Endothelial cell of umbilical vein (primary cell): Measurements from ENCODE around the gene CALY. TPM values are rescaled to one million over a fixed set of nuclear protein-coding genes. Genes with fewer than 3 reads are reported as not detected.

Experiments used
- BruUV-seq: library from RNA; stranded (reverse); fragments of 400-500 nt; replicated peaks from 2 replicates; lab custom pipeline; 2021; lab: Mats Ljungman, UMichigan
- CTCF ChIA-PET: fragments of 300-600, 350-600 bp; sonication (Branson Sonifier 250); formaldehyde crosslinking; loops from one replicate; lab custom pipeline; 2021; ENCODE audit warnings: antibody characterized with exemption, inconsistent platforms; lab: Charles Lee
- POLR2A ChIA-PET: fragments of 300-600, 350-600 bp; sonication (Branson Sonifier 250); formaldehyde crosslinking; loops from one replicate; lab custom pipeline; 2021; ENCODE audit warnings: antibody characterized with exemption, inconsistent platforms; lab: Charles Lee
- DNase-seq: peaks from one replicate; pipeline ENCODE4 v3.0.0-alpha.2; 2011; ENCODE audit warnings: low read depth, low spot score
- FAIRE-seq: peaks from 2 replicates; lab custom pipeline; 2011; peaks lifted over from hg19 to GRCh38; lab: Jason Lieb, UNC
- H2AFZ ChIP-seq: 2 replicates; pipeline ENCODE4 v1.6.0; 2012; ENCODE audit warnings: low read depth, low read length, control low read depth, inconsistent platforms
- H3K27ac ChIP-seq: 2 replicates; pipeline ENCODE4 v1.5.1; 2011; ENCODE audit warnings: low read depth, mild to moderate bottlenecking, control low read depth, low read length, moderate library complexity; ENCODE audit not compliant: insufficient read depth
- H3K27me3 ChIP-seq, 2 experiments: 2 replicates each; pipeline versions ENCODE4 v1.6.0 to v1.6.1; 2011; ENCODE audit warnings: low read length in 2 of 2, mixed read lengths in 1 of 2; ENCODE audit not compliant: control insufficient read depth in 2 of 2, insufficient read depth in 2 of 2
- H3K36me3 ChIP-seq, 2 experiments: 2 replicates in 1 of 2; 3 replicates in 1 of 2; pipeline ENCODE4 v1.5.1; 2011; ENCODE audit warnings: low read length in 2 of 2, mild to moderate bottlenecking in 1 of 2, moderate library complexity in 1 of 2; ENCODE audit not compliant: control insufficient read depth in 2 of 2, insufficient read depth in 2 of 2; ENCODE audit errors: extremely low read depth in 1 of 2
- H3K4me1 ChIP-seq: 3 replicates; pipeline ENCODE4 v1.5.1; 2011; ENCODE audit warnings: mild to moderate bottlenecking, low read length; ENCODE audit not compliant: control insufficient read depth, insufficient read depth; ENCODE audit errors: extremely low read depth
- H3K4me2 ChIP-seq: 2 replicates; pipeline ENCODE4 v1.6.1; 2011; ENCODE audit warnings: low read length, control low read depth, mixed read lengths; ENCODE audit not compliant: insufficient read depth
- H3K4me3 ChIP-seq, 3 experiments: fragments of 200-600 bp in 1 of 3; sonication (generic), shearing (Covaris generic) in 1 of 3; replicated peaks in 1 of 3; 2 replicates each; pipeline ENCODE4 v1.5.1; 2011 to 2016; ENCODE audit warnings: control low read depth in 3 of 3, low read length in 3 of 3, mild to moderate bottlenecking in 2 of 3, inconsistent platforms in 1 of 3, low read depth in 1 of 3, moderate library complexity in 1 of 3; ENCODE audit not compliant: insufficient read depth in 1 of 3
- H3K79me2 ChIP-seq: 2 replicates; pipeline ENCODE4 v1.6.0; 2012; ENCODE audit warnings: low read length, inconsistent platforms; ENCODE audit not compliant: control insufficient read depth, insufficient read depth
- H3K9ac ChIP-seq: replicated peaks from 2 replicates; pipeline ENCODE3; 2011; ENCODE audit warnings: low read length, control low read depth; ENCODE audit not compliant: insufficient read depth; ENCODE audit errors: extremely low read depth
- H3K9me1 ChIP-seq: replicated peaks from 3 replicates; pipeline ENCODE4 v1.6.0; 2011; ENCODE audit warnings: mild to moderate bottlenecking, low read length; ENCODE audit not compliant: control insufficient read depth, insufficient read depth; ENCODE audit errors: extremely low read depth
- H3K9me3 ChIP-seq: replicated peaks from 2 replicates; pipeline ENCODE4 v1.5.1; 2012; ENCODE audit warnings: low read length, inconsistent platforms; ENCODE audit not compliant: control insufficient read depth, insufficient read depth
- H4K20me1 ChIP-seq: replicated peaks from 2 replicates; pipeline ENCODE3; 2011; ENCODE audit warnings: mild to moderate bottlenecking, low read length; ENCODE audit not compliant: control insufficient read depth, insufficient read depth; ENCODE audit errors: extremely low read depth
- CTCF ChIP-seq, 2 donors: IDR thresholded peaks; 1 replicate in 1 of 2; 2 replicates in 1 of 2; pipeline ENCODE4 v1.5.1; 2011; ENCODE audit warnings: low read length in 2 of 2, mild to moderate bottlenecking in 2 of 2, moderate library complexity in 2 of 2, control low read depth in 1 of 2, inconsistent platforms in 1 of 2, low read depth in 1 of 2; ENCODE audit not compliant: insufficient read depth in 1 of 2; ENCODE audit errors: extremely low read depth in 1 of 2
- EZH2 ChIP-seq: IDR thresholded peaks from 2 replicates; pipeline ENCODE4 v1.6.1; 2012; ENCODE audit warnings: borderline replicate concordance, low read depth, mild to moderate bottlenecking, moderate library complexity, low read length, inconsistent platforms; ENCODE audit not compliant: severe bottlenecking
- FOS ChIP-seq: IDR thresholded peaks from 2 replicates; pipeline ENCODE4 v1.6.1; 2011; ENCODE audit warnings: mild to moderate bottlenecking, low read length, moderate library complexity, borderline replicate concordance; ENCODE audit not compliant: insufficient read depth
- GATA2 ChIP-seq: IDR thresholded peaks from 2 replicates; pipeline ENCODE4 v1.7.0; 2011; ENCODE audit warnings: low read depth, mild to moderate bottlenecking, moderate library complexity, mixed read lengths, low read length; ENCODE audit not compliant: insufficient read length, insufficient read depth
- JUN ChIP-seq: IDR thresholded peaks from 2 replicates; pipeline ENCODE4 v1.6.1; 2011; ENCODE audit warnings: borderline replicate concordance, low read depth; ENCODE audit not compliant: insufficient read length, insufficient read depth
- MAX ChIP-seq: IDR thresholded peaks from 2 replicates; pipeline ENCODE4 v1.6.1; 2011; ENCODE audit not compliant: insufficient read depth, insufficient read length
- MYC ChIP-seq: IDR thresholded peaks from one replicate; pipeline ENCODE4 v1.6.1; 2011; ENCODE audit warnings: mild to moderate bottlenecking, low read depth, low read length
- POLR2A ChIP-seq: IDR thresholded peaks from 2 replicates; pipeline ENCODE4 v1.6.1; 2012; ENCODE audit warnings: low read depth, mild to moderate bottlenecking, control low read depth, low read length
- POLR2AphosphoS5 ChIP-seq: IDR thresholded peaks from 2 replicates; pipeline ENCODE4 v1.6.1; 2012; ENCODE audit warnings: low read depth, mild to moderate bottlenecking, control low read depth, low read length, moderate library complexity; ENCODE audit not compliant: insufficient read depth
- dilution Hi-C: fragments of 300-500 bp; cut with MboI; formaldehyde crosslinking; loops from one replicate; pipeline ENCODE4 v1.15.0; 2019; ENCODE audit warnings: low sequenced_read_pairs; ENCODE audit not compliant: extremely low pct_ligation_motif_present
- intact Hi-C: fragments of 100-400 bp; cut with micrococcal nuclease; formaldehyde crosslinking; loops from one replicate; pipeline ENCODE4 v1.10.0; 2022
- polyA plus RNA-seq, 4 experiments: library from polyadenylated mRNA; depleted of rRNA in 3 of 4; stranded (reverse) in 3 of 4; unstranded in 1 of 4; fragments of >200 nt; gene quantifications; 2 replicates each; pipeline versions ENCODE4 v1.2.1 to v1.2.3, GENCODE V29; 2011 to 2012; ENCODE audit warnings: missing spikeins in 1 of 4
- total RNA-seq: library from RNA; stranded (reverse); gene quantifications from 2 replicates; pipeline ENCODE4 v1.2.3, GENCODE V29; 2021

The CALY gene
- total and polyA plus RNA-seq, 2 donors (not counting 3 experiments of a cell fraction or from before 2014, with no cell fraction given) = not detected

- FAIRE-seq = no peak
- dilution Hi-C loops = no loop called here
Measured at GRCh38 chr10:133306941-133307379, 29.7 kb downstream of the CALY start.

More at GRCh38 chr10:133306941-133307379, 29.7 kb downstream of the CALY start:
- Histone ChIP-seq H3K4me3 (no peak overlapping the region), H3K27ac (no peak overlapping the region), H4K20me1 (no peaks in the 10 kb centered on the region), H3K4me1 (peaks cover 7% of the 10 kb centered on the region), H3K4me2 (no peak overlapping the region), H3K79me2 (peaks cover 41% of the 10 kb centered on the region), H2AFZ (no peak overlapping the region), H3K9ac (no peak overlapping the region), H3K27me3 (no peaks in the 10 kb centered on the region), H3K36me3 (peaks cover 6 to 12% of the 10 kb centered on the region in 2 experiments), H3K9me3 (no peaks in the 10 kb centered on the region), H3K9me1 (no peaks in the 10 kb centered on the region)
- POLR2A ChIA-PET = no interaction called here
- TF ChIP-seq GATA2 (no peak), POLR2A (no peak), JUN (no peak), MAX (no peak), MYC (no peak), CTCF (IDR thresholded peaks at IDR 0.05; ENCODE audit: extremely low read depth in 1 of 2, insufficient read depth in 1 of 2, low read depth in 1 of 2, low read length in 2 of 2) (no peak), POLR2AphosphoS5 (no peak), FOS (no peak), EZH2 (no peak)
- BruUV-seq = no TSS peak
- no peak for DNase-seq
- CTCF ChIA-PET = interaction anchor here (1.2 kb wide), 1 partner anchor 14 kb away, joined by 9 read pairs; no protein-coding TSS in a partner anchor
- intact Hi-C loops = loop anchor here (1.0 to 10.0 kb wide), 4 partner anchors 48 to 642 kb away; partner anchors contain the start of genes ECHS1 and MTG1
